Regular cardiac myocyte (primary cell): Measurements from ENCODE around the gene SLFNL1. TPM values are rescaled to one million over a fixed set of nuclear protein-coding genes. Genes with fewer than 3 reads are reported as not detected.

Experiments used
- total RNA-seq: library from RNA; depleted of rRNA; stranded (reverse); fragments of >200 nt; gene quantifications from 2 replicates; pipeline ENCODE4 v1.2.3, GENCODE V29; 2014

SLFNL1 gene
- under 0.01 and 0.28 TPM in 2 replicates for total RNA-seq

DNA sequence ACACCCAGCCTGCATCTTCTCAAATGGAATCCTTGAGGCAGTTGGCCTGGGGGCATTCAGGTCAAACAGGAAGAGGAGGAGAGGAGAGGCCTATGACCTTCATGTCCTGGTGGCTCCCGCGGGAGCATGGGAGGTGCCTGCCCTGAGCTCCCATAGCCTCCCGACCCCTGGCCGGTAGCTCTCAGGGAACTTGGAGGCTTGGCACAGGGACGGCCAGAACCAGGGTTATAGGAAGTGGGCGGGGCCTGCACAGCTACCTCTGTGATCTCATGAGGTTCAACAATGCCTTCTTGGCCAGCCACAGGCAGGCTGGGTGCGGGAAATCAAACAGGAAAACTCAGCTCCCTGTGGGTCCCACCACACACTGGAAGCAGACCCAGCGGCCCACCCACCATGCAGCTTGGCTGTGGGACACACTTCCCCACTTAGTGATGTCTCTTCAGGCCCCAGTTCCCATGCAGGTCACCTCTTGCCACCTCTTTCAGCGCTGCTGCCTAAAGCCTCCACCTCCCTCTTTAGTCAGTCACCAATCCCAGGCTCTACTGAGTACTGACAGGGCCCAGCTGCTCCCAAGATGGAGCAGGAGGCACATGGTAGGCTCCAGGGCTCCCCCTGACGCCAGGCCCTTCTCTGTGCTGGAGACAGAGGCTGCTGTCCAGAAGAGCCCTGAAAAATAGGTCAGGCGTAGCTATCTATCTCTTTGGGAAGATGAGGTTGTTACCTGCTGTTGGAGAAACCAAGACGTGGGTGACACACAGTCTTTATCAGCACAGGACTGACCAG is at the start of gene SLFNL1:
SLFNL1 (minus strand) TSS at position 200 of the 783 bp plus-strand sequence. CDS start 1,065 bp downstream, outside the sequence.

DNA sequence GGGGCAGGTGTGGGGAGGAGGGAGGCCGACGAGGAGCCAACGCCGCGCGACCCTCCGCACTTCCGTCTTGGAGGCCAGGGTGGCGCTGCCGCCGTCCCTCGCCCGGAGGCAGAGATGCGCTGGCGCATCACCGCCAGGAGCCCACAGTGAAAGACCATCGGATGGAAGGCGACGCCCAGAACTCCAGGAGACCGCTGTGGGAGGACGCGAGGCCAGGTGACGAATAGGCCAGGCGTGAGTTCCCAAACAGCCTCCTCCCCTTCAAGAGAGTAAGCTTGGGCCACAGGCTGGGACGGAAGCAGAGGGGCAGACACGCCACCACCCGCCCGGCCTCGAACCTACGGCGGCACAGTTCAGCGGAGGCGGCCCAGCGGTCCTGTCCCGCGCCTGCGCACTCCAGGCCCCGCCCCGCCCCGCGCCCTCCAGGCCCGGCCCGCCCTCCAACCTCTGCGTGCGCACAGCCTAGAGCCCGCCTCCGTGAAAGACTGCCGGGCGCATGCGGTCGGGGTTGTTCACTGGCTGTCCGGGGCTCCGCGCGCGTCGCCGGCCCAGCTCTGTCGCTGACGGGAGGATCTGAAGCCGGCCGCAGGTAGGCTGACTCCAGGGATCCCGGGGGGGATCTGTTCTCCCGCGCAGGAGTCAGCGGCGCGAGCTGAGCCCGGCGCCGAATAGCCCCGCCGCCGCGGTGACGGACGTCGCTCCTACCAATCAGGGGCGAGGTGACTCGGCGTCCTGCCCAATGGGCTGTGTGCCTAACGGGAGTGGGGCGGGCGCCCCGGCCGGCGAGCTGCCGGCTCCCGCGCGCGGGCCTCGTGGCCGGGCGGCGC is 42.1 kb downstream of the SLFNL1 start, which contains the start of gene CTPS1:
CTPS1 (plus strand) TSS at position 456 of the 827 bp plus-strand sequence. CDS start 3,595 bp downstream, outside the sequence.

Other genes with a start within 250 kb of the SLFNL1 start
- gene KCNQ4, start 237.9 kb downstream of the SLFNL1 start, total RNA-seq = 0.19 and 0.28 TPM in 2 replicates
- gene CITED4, start 159.4 kb downstream of the SLFNL1 start, total RNA-seq = 1.9 and 2.3 TPM in 2 replicates
- gene CTPS1, start 42.0 kb downstream of the SLFNL1 start, total RNA-seq = 15.2 and 50.4 TPM in 2 replicates
- gene SCMH1, start 220.6 kb upstream of the SLFNL1 start, total RNA-seq = 6.5 and 8.2 TPM in 2 replicates